Heart left ventricle (tissue), 13 donors: ENCODE results near the gene GOLGA8S.

Experiments used
- CTCF ChIP-seq, 12 donors: fragments of 200-600 bp; sonication (generic) in 4 of 12; IDR thresholded peaks; one replicate each; pipeline versions ENCODE4 v1.5.0 to v1.8.0; 2018 to 2022; ENCODE audit warnings: antibody characterized with exemption in 12 of 12, mild to moderate bottlenecking in 5 of 12
- POLR2A ChIP-seq, 2 donors: fragments of 450-650 bp; IDR thresholded peaks; one replicate each; pipeline ENCODE4 v1.6.1; 2017; ENCODE audit warnings: antibody characterized with exemption in 2 of 2, mild to moderate bottlenecking in 2 of 2, moderate library complexity in 2 of 2
- donor health status: ischemic (EF 13 %, LVEDD 7.1; RV severe dilation, severe dysfunction).
- donor health status: DM: no; HTN: yes; CAD: no.
- donor health status: DM: no; HTN: no; CAD: no.
- donor health status: ischemic (EF 25% LVEDD 6.9; RV normal size, moderate dysfunction).
- donor health status: ischemic (EF 25% LVEDD 5.7; RV mildly dilated, moderate dysfunction).
- donor health status: ischemic (EF 35%, LVEDD 5.7; RV mildly dilated, moderate dysfunction).
- donor health status: nonischemic (EF 11% LVEDD 7.7; RV severe dilation, severe dysfunction).
- donor health status: DM: yes; HTN: yes; CAD: no.
- donor health status: PGD.
- donor health status: ischemic (EF 29% LVEDD 5.4; RV normal size, mild dysfunction).
- donor health status: nonischemic (EF 23%, LVEDD 6.1; RV moderate dilation, normal function).

GRCh38 chr15:23403550-23403949 is 49.0 kb downstream of the GOLGA8S start:
- TF ChIP-seq CTCF (IDR thresholded peaks at IDR 0.05), result no peak
- no peak for TF ChIP-seq POLR2A (IDR thresholded peaks at IDR 0.05)
